Esophagus mucosa (tissue), 1 donor: ENCODE data around the gene PSMA5. TPM values are rescaled to one million over a fixed set of nuclear protein-coding genes. Genes with fewer than 3 reads are reported as not detected.
A peak's percentile ranks its signal among the peaks of the same experiment; 100 is the strongest.

Experiments used
- ATAC-seq: fragments of 200-7000 bp; cut with Tn5 transposase; one replicate; pipeline ENCODE4 v1.9.1; 2020
- total RNA-seq: library from RNA; stranded (reverse); gene quantifications from one replicate; pipeline ENCODE4 v1.2.4, GENCODE V29; 2023
- donor health status: DM: yes; HTN: yes; CAD: no.

The PSMA5 gene
- total RNA-seq, 1 donor from 2014 or later: 86.2 TPM

DNA sequence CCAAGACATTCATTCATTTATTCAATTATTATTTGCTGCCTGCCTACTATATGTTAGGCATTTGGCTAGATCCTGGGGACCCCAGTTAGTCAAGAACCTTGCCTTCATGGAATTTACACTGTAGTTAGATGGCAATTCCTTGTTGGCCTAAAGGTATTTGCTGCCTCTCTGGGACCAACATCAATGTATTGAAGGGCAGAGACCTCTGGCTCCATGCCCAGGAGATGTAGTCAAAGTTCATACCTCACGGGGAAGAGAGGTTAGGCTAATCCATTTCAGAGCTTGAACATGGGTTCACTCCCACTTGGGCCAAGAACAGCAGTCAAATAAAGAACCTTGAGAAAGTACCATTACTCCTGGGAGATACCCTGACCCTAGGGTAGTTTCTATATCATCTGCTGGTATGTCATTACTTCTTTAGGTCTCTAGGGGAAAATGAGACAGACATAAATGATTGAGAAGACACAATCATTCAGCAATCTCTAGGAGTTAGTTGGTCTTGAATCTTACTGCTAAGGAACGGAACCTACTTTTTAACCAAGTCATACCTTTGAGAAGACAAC is 60.5 kb downstream of the PSMA5 start:
- no peak for ATAC-seq

- no peak for ATAC-seq
These were observed 64.6 kb downstream of the PSMA5 start for GRCh38 chr1:109361649-109362048.

DNA sequence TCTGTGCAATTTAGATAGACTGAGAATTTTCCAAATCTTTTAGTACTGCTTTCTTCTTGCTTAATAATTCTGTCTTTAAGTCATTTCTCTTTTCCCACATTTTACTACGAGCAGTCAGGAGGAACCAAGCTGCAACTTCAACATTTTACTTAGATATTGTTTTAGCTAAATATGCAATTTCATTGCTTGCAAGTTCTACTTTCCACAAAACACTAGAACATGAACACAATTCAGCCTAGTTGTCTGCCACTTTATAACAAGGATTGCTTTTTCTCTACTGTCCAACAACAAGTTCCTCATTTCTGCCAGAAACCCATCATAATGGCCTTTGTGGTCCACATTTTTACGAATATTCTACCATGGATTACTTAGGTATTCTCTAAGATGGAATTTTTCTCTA is 65.2 kb downstream of the PSMA5 start:
- ATAC-seq: no peak

GRCh38 chr1:109357616-109358015 is 68.6 kb downstream of the PSMA5 start:
- no peak for ATAC-seq

- peak; percentile 62 for ATAC-seq
These were observed 69.3 kb downstream of the PSMA5 start for GRCh38 chr1:109356915-109357314.

GRCh38 chr1:109356505-109356904 is 69.7 kb downstream of the PSMA5 start:
- ATAC-seq: no peak

DNA sequence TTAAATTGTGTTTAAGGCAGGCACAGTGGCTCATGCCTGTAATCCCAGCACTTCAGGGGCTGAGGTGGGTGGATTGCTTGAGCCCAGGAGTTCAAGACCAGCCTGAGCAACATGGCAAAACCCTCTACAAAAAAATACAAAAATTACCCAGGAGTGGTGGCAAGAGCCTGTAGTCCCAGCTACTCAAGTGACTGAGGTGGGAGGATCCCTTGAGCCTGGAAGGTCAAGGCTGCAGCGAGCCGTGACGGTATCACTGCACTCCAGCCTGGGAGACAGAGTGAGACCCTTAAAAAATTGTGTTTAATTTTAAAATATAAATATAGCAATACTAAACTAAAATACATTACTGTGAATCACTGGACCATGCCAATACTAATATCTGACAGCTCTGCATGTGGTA is 71.3 kb downstream of the PSMA5 start:
- ATAC-seq: no peak

- ATAC-seq: peak; percentile 20
These were observed 74.8 kb downstream of the PSMA5 start for GRCh38 chr1:109351457-109351856.

GRCh38 chr1:109350655-109351054 is 75.6 kb downstream of the PSMA5 start:
- no peak for ATAC-seq

- ATAC-seq: no peak
These were observed 76.1 kb downstream of the PSMA5 start for GRCh38 chr1:109350182-109350581.

Other genes starting within 250 kb of the PSMA5 start
- gene SARS1, start 212.5 kb downstream of the PSMA5 start, total RNA-seq: 154 TPM
- gene CELSR2, start 176.9 kb downstream of the PSMA5 start, total RNA-seq: 41.6 TPM
- gene PSRC1, start 143.3 kb downstream of the PSMA5 start, total RNA-seq: 10.9 TPM
- gene MYBPHL, start 119.4 kb downstream of the PSMA5 start, total RNA-seq: 0.76 TPM
- gene SORT1, start 28.5 kb downstream of the PSMA5 start, total RNA-seq: 60.6 TPM
- gene SYPL2, start 40.1 kb upstream of the PSMA5 start, total RNA-seq: not detected
- 2.7 TPM for gene ATXN7L2, start 57.5 kb upstream of the PSMA5 start, total RNA-seq
- 7.2 TPM for gene CYB561D1, start 67.6 kb upstream of the PSMA5 start, total RNA-seq
- 1.2 TPM for gene AMIGO1, start 83.3 kb upstream of the PSMA5 start, total RNA-seq
- gene GPR61, start 113.4 kb upstream of the PSMA5 start, total RNA-seq: not detected
- 10.5 TPM for gene GNAI3, start 122.2 kb upstream of the PSMA5 start, total RNA-seq
- gene GNAT2, start 193.2 kb upstream of the PSMA5 start, total RNA-seq: not detected
- gene AMPD2, start 193.4 kb upstream of the PSMA5 start, total RNA-seq: 16.5 TPM
- gene GSTM4, start 229.7 kb upstream of the PSMA5 start, total RNA-seq: 27.3 TPM
- gene GSTM2, start 241.6 kb upstream of the PSMA5 start, total RNA-seq: 17.7 TPM